Measurements from ENCODE around the gene ZNF750. TPM values are rescaled to one million over a fixed set of nuclear protein-coding genes. Genes with fewer than 3 reads are reported as not detected.
A peak's percentile ranks its signal among the peaks of the same experiment; 100 is the strongest.

Gene ZNF750
- total RNA-seq, 2 donors from 2014 or later = 7.0 to 10.3 TPM

- intact Hi-C loops (cut with DNase I) = no loop called here
- H3K4me3 ChIP-seq = no peak overlapping the region
- no peaks in the 10 kb centered on the region for H3K9me3 ChIP-seq
- no peaks in the 10 kb centered on the region for H3K27me3 ChIP-seq (replicated peaks; ENCODE audit: insufficient read depth)
- peak overlapping the region; percentile 80 for H3K27ac ChIP-seq
- peak; percentile 84 for DNase-seq (ENCODE audit: low spot score)
- no peaks in the 10 kb centered on the region for H3K36me3 ChIP-seq
- WGBS = 15% methylated on average over 14 of the region's 14 CpGs
- TF ChIP-seq POLR2A (IDR thresholded peaks at IDR 0.05) (peak; percentile 25), CTCF (IDR thresholded peaks at IDR 0.05) (peak in 3 of 4 experiments; percentile 31 to 72 (median 64)), POLR2AphosphoS5 (IDR thresholded peaks at IDR 0.05) (peak; percentile 65)
- H3K4me1 ChIP-seq (replicated peaks) = peaks cover 17% of the 10 kb centered on the region
These were observed 37.0 kb upstream of the ZNF750 start for GRCh38 chr17:82876602-82877379.

- intact Hi-C loops (cut with DNase I) = no loop called here
- Histone ChIP-seq H3K36me3 (no peaks in the 10 kb centered on the region), H3K27me3 (replicated peaks; ENCODE audit: insufficient read depth) (no peaks in the 10 kb centered on the region), H3K27ac (peak overlapping the region; percentile 80), H3K4me1 (replicated peaks) (peaks cover 17% of the 10 kb centered on the region), H3K9me3 (no peaks in the 10 kb centered on the region), H3K4me3 (no peak overlapping the region)
- peak; percentile 81 for DNase-seq (ENCODE audit: low spot score)
- 23% methylated on average over 18 of the region's 18 CpGs for WGBS
- TF ChIP-seq POLR2AphosphoS5 (IDR thresholded peaks at IDR 0.05) = peak; percentile 76
- TF ChIP-seq POLR2A (IDR thresholded peaks at IDR 0.05) = no peak
These were observed 36.3 kb upstream of the ZNF750 start for GRCh38 chr17:82876149-82876548.

- peak; percentile 50 for TF ChIP-seq POLR2A (IDR thresholded peaks at IDR 0.05)
- peak in 1 of 4 experiments; percentile 9 for TF ChIP-seq CTCF (IDR thresholded peaks at IDR 0.05)
- peak; percentile 71 for TF ChIP-seq POLR2AphosphoS5 (IDR thresholded peaks at IDR 0.05)
- H3K4me1 ChIP-seq (replicated peaks) = peaks cover 17% of the 10 kb centered on the region
- no peaks in the 10 kb centered on the region for H3K9me3 ChIP-seq
- intact Hi-C loops (cut with DNase I) = no loop called here
- 57% methylated on average over 19 of the region's 19 CpGs for WGBS
- H3K4me3 ChIP-seq = no peak overlapping the region
- H3K27ac ChIP-seq = peak overlapping the region; percentile 80
- DNase-seq (ENCODE audit: low spot score) = peak; percentile 82
- peaks cover 0 to 5% of the 10 kb centered on the region in 2 donors for H3K36me3 ChIP-seq
- no peaks in the 10 kb centered on the region for H3K27me3 ChIP-seq (replicated peaks; ENCODE audit: insufficient read depth)
These were observed 35.6 kb upstream of the ZNF750 start for GRCh38 chr17:82875407-82875856.

- Histone ChIP-seq H3K4me3 (no peak overlapping the region), H3K27ac (peak overlapping the region; percentile 80), H3K27me3 (replicated peaks; ENCODE audit: insufficient read depth) (no peaks in the 10 kb centered on the region), H3K9me3 (no peaks in the 10 kb centered on the region), H3K36me3 (peaks cover 0 to 7% of the 10 kb centered on the region in 2 donors), H3K4me1 (replicated peaks) (peaks cover 17% of the 10 kb centered on the region)
- peak; percentile 58 for TF ChIP-seq POLR2AphosphoS5 (IDR thresholded peaks at IDR 0.05)
- no peak for TF ChIP-seq POLR2A (IDR thresholded peaks at IDR 0.05)
- no peak for TF ChIP-seq CTCF (IDR thresholded peaks at IDR 0.05)
- DNase-seq (ENCODE audit: low spot score) = peak; percentile 77
- intact Hi-C loops (cut with DNase I) = loop anchor here (5.0 kb wide), 1 partner anchor 67 kb away; no protein-coding TSS in a partner anchor
- 59% methylated on average over 34 of the region's 34 CpGs for WGBS
These were observed 34.4 kb upstream of the ZNF750 start for GRCh38 chr17:82874011-82874835.

GRCh38 chr17:82873521-82873920 lies 33.7 kb upstream of the ZNF750 start:
- Histone ChIP-seq H3K36me3 (peaks cover 0 to 7% of the 10 kb centered on the region in 2 donors), H3K4me3 (no peak overlapping the region), H3K4me1 (replicated peaks) (peaks cover 17% of the 10 kb centered on the region), H3K9me3 (no peaks in the 10 kb centered on the region), H3K27me3 (replicated peaks; ENCODE audit: insufficient read depth) (no peaks in the 10 kb centered on the region), H3K27ac (no peak overlapping the region)
- WGBS = 89% methylated on average over 19 of the region's 19 CpGs
- TF ChIP-seq CTCF (IDR thresholded peaks at IDR 0.05) (no peak), POLR2A (IDR thresholded peaks at IDR 0.05) (no peak), POLR2AphosphoS5 (IDR thresholded peaks at IDR 0.05) (no peak)
- intact Hi-C loops (cut with DNase I) = loop anchor here (5.0 kb wide), 1 partner anchor 66 kb away; no protein-coding TSS in a partner anchor
- no peak for DNase-seq (ENCODE audit: low spot score)
